Measurements from ENCODE around the gene PLPPR3. TPM values are rescaled to one million over a fixed set of nuclear protein-coding genes. Genes with fewer than 3 reads are reported as not detected.
A peak's percentile ranks its signal among the peaks of the same experiment; 100 is the strongest.

The PLPPR3 gene
- total and polyA plus RNA-seq, 10 of the 15 experiments (the other 5 are each of a cell fraction or from before 2014, with no cell fraction given): 0.07 TPM; not detected in 9

- H3K79me2 ChIP-seq (ENCODE audit: control insufficient read depth, insufficient read depth, low read length): peaks cover 42% of the 10 kb centered on the region
- H2AFZ ChIP-seq (ENCODE audit: control insufficient read depth, low read depth, low read length): peak within 1 kb of the TSS; percentile 97
- BruUV-seq (replicated peaks): no TSS peak
- H3K27me3 ChIP-seq (replicated peaks in 1 of 2; ENCODE audit: control insufficient read depth in 2 of 2, insufficient read depth in 2 of 2, low read length in 1 of 2): no peaks in the 10 kb centered on the region
- H3K36me3 ChIP-seq (ENCODE audit: control insufficient read depth in 2 of 2, insufficient read depth in 2 of 2, low read length in 1 of 2): peaks cover 11 to 20% of the 10 kb centered on the region in 2 experiments; a peak in 3 of 4 replicates
- peak within 1 kb of the TSS; percentile 84 for H3K4me2 ChIP-seq (ENCODE audit: control insufficient read depth, insufficient read depth)
- in situ Hi-C loops (cut with MboI) (no loop called here), intact Hi-C loops (cut with micrococcal nuclease; ENCODE audit: unreplicated experiment) (loop anchor here (2.0 kb wide), 1 partner anchor 224 kb away; the partner anchor contains the start of gene BSG)
- FAIRE-seq (peak; percentile 100), DNase-seq (ENCODE audit: low read depth, low spot score) (peak; percentile 100), ATAC-seq (peak; percentile 93)
- CTCF ChIA-PET: no interaction called here
- SMC1A ChIA-PET (ENCODE audit: uncharacterized antibody, unreplicated experiment): no interaction called here
- H3K4me1 ChIP-seq (ENCODE audit: control insufficient read depth, insufficient read depth, low read length): peaks cover 7% of the 10 kb centered on the region; the same call in 1 of the 2 replicates
- under 1% methylated on average over 77 of the region's 83 CpGs for WGBS (ENCODE audit: insufficient coverage, insufficient replicate concordance, low lambda C conversion rate, missing lambda C conversion rate)
- RAD21 ChIA-PET (ENCODE audit: unreplicated experiment): no interaction called here
- peaks cover 30% of the 10 kb centered on the region for H4K20me1 ChIP-seq (ENCODE audit: control insufficient read depth, insufficient read depth)
- peak within 1 kb of the TSS; percentile 90 for H3K27ac ChIP-seq (ENCODE audit: control insufficient read depth, insufficient read depth)
- peak within 1 kb of the TSS; percentile 98 for H3K9ac ChIP-seq (ENCODE audit: control insufficient read depth, insufficient read depth, low read length)
- POLR2A ChIA-PET: interaction anchor here (1.3 kb wide), 1 partner anchor 110 kb away, joined by 3 read pairs; no protein-coding TSS in a partner anchor
- peak within 1 kb of the TSS; percentile 92 for H3K4me3 ChIP-seq
- H3K9me3 ChIP-seq (replicated peaks; ENCODE audit: control insufficient read depth, insufficient read depth, low read length): no peaks in the 10 kb centered on the region
- TF ChIP-seq POLR2AphosphoS2 (IDR thresholded peaks at IDR 0.05; ENCODE audit: low read depth, low read length) (peak; percentile 76; the same call in 1 of the 2 replicates), ATF7 (IDR thresholded peaks at IDR 0.05; ENCODE audit: low read depth) (0 out of 2 replicates have a peak, but pooled peaks have one; percentile 62), ZSCAN29 (IDR thresholded peaks at IDR 0.05) (no peak), SIX5 (IDR thresholded peaks at IDR 0.05; ENCODE audit: low read depth, low read length, severe bottlenecking) (peak; percentile 92), ZNF622 (IDR thresholded peaks at IDR 0.05) (no peak), ASH2L (IDR thresholded peaks at IDR 0.05; ENCODE audit: borderline replicate concordance, low read depth) (0 out of 2 replicates have a peak, but pooled peaks have one; percentile 33), NFIC (IDR thresholded peaks at IDR 0.05; ENCODE audit: low read depth, low read length) (no peak), E2F4 (IDR thresholded peaks at IDR 0.05; ENCODE audit: low read depth, low read length) (peak; percentile 84), HDAC6 (IDR thresholded peaks at IDR 0.05; ENCODE audit: unreplicated experiment) (no peak), ETV6 (conservative IDR thresholded peaks at IDR 0.05 in 1 of 2, IDR thresholded peaks at IDR 0.05 in 1 of 2; ENCODE audit: borderline replicate concordance in 1 of 2, low read depth in 1 of 2) (no peak), ZNF274 (IDR thresholded peaks at IDR 0.05; ENCODE audit: insufficient read depth, insufficient read length) (no peak), SREBF1 (IDR thresholded peaks at IDR 0.05; ENCODE audit: low read length) (no peak), SKIL (IDR thresholded peaks at IDR 0.05; ENCODE audit: low read depth, poor library complexity, severe bottlenecking) (peak; percentile 20)
- TF ChIP-seq, protein P1, sequence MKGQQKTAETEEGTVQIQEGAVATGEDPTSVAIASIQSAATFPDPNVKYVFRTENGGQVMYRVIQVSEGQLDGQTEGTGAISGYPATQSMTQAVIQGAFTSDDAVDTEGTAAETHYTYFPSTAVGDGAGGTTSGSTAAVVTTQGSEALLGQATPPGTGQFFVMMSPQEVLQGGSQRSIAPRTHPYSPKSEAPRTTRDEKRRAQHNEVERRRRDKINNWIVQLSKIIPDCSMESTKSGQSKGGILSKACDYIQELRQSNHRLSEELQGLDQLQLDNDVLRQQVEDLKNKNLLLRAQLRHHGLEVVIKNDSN (IDR thresholded peaks at IDR 0.05; ENCODE audit: borderline replicate concordance, extremely low read length, insufficient read depth, low read depth, low read length): peak; percentile 95
- TF ChIP-seq, protein P2, sequence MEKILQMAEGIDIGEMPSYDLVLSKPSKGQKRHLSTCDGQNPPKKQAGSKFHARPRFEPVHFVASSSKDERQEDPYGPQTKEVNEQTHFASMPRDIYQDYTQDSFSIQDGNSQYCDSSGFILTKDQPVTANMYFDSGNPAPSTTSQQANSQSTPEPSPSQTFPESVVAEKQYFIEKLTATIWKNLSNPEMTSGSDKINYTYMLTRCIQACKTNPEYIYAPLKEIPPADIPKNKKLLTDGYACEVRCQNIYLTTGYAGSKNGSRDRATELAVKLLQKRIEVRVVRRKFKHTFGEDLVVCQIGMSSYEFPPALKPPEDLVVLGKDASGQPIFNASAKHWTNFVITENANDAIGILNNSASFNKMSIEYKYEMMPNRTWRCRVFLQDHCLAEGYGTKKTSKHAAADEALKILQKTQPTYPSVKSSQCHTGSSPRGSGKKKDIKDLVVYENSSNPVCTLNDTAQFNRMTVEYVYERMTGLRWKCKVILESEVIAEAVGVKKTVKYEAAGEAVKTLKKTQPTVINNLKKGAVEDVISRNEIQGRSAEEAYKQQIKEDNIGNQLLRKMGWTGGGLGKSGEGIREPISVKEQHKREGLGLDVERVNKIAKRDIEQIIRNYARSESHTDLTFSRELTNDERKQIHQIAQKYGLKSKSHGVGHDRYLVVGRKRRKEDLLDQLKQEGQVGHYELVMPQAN (conservative IDR thresholded peaks at IDR 0.05): no peak; the same call in 1 of the 2 replicates
Measured at GRCh38 chr19:796692-797527, 24.8 kb downstream of the PLPPR3 start, which contains the start of gene PTBP1. PTBP1 (plus strand) TSS chr19:797452; CDS start chr19:797498, 46 bp downstream.

Data from GM12878 (cell line).